ENCODE results near the gene PPBP.

Gene PPBP, protein sequence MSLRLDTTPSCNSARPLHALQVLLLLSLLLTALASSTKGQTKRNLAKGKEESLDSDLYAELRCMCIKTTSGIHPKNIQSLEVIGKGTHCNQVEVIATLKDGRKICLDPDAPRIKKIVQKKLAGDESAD

GRCh38 chr4:73988061-73988460, at the start of gene PPBP:
Gene PPBP, minus strand, starts transcription at chr4:73988190. Its CDS starts 87 bp downstream, at chr4:73988103.
- no peak for DNase-seq

DNA sequence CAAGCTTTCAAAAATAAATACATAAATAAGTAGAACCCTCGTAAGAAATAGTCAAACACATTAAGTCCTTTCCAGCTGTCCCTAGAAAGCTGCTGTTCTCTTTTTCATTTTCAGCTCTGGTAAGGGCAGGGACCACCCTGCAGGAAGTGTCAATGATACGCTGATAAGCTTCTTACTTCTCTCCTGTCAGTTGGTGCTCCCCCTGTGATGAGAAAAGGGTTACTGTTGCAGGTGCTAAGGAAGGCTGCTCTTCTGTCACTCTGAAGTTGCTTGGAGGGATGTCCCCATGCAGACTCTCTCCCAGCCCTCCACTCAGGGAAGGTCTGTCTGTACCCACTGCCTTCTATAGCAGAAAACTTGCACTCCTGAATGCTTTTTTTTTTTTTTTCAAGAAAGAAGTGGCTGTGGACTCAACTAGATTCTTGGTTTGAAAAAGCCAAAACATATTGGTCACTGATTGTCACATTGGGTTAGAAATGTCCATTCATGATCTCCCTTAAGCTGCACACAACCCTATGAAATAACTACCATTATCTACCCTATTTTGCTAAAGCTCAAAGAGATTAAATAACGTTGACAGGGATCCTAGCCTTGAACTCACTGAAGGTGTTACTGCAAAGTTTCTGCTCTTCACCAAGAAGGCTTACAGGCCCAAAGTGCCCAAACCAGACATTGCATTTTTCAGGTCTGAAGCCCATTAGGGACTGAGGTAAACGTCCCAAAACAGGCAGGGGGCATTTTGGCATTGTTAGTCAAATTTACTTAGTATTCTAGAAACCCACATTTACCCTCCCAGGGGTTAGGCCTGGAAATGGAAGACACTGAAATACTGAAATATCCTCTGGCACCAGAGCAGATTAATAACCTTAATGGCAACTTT, 49.3 kb upstream of the PPBP start:
- DNase-seq = no peak

- DNase-seq = no peak
Measured at GRCh38 chr4:74033739-74034138, 45.7 kb upstream of the PPBP start.

DNA sequence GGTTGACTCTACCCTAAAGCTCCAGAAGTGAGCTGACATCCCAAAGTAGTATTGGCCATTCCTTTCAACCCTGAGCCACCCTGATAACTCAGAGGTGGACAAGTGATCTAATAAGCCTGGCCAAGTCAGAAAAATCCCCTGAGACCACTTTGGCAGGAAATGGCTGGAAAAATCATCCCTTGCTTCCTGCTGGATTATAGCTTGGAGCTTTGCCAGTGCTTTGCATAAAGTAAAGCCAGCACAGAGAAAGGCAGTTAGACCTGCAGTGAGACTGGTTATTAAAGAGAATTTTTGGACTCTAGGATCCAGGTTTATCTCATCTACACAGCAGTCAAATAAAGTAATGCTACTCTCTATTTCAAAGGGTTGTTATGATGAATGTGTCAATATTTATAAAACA, 44.1 kb upstream of the PPBP start:
- no peak for DNase-seq

DNA sequence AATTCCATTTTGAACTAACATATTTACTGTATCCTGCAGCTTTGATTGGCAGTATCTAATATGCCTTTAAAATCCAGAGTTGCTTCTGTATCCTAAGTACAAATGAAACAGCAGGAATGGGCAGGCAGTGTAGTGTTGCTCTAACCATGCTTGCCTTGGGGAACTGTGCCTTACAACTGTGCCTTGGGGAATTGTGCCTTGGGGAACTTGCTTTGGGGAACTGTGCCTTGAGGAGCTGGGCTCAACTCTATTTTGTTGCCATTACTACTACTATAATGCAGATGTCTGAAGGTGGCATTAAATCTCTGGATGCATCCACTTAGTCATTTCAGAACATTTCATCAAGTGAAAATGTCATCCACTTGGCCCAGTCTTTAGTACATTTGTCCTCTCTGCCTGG, 43.6 kb upstream of the PPBP start:
- DNase-seq = no peak

DNA sequence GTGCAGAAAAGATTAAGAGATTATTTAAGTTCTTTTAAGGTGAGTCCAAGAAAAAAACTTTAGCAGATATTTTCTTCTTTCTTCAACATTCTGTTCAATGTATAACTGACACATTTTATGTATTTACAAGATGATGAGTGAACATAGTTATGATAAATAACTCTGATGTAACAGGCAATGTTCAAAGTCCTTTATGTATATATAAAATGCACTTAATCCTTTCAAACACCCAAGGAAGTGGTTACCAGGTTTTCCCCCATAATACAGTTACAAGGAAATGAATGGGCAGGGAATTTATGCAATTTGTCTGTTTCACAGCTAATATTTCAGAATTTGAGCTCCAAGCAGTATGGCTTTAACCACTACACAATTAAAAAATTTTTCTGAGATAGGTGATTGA, 42.3 kb upstream of the PPBP start:
- no peak for DNase-seq

GRCh38 chr4:74028504-74028903, 40.5 kb upstream of the PPBP start:
- DNase-seq = no peak

DNA sequence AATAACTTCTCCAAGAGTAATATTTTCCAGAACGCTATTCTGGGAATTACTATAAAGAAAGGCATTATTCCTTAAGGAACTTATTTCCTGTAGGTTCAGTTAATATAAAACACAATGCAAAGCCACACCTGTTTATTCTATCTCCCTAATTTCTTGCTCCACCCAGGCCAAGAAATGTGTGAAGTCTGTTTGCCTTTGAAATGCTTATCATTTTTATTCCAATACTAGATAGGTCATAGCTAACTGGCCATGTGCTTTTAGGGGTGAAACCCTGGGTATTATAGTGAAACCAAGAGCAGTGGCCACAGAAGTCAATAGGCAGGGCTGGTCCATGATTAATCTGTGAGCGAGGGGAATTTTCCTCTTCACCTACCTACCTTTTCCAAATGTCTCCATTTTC, 35.7 kb upstream of the PPBP start:
- DNase-seq = no peak

DNA sequence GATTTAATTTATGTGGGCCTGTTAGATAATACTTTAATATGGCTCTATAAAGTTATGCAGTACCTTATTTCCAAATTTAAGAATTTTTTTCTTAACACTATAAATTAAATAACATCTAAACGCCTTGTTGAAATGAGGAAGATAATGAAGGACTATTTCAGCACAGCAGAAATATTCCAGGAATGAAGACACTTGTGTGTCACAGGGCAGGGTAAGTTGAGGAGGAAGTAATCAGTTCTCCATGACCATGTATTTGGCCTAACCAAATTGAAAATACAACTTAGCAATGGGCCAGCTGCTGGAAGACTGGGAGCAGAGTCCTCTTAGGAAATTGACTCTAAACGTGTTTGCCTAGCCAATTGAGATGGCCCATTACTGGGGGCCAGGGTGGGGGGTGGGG, 33.6 kb upstream of the PPBP start:
- no peak for DNase-seq

DNA sequence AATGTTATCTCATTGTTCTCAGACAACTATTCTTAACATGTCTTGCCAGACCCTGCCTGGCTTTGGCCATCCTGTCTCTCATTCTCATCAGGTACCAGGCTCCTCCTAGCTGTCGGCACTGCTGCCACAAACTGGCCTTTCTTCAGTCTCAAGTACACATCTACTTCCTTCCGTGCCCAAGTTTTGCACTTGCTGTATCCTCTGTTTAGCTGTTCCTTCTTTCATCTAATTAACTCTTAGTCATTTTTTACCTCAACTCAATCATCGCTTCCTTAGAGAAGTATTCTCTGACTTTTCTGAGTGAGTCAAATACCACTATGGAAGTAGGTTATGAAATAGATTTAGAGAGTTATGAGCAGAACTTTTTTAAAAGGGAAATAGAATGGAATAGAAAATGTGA, 30.8 kb upstream of the PPBP start:
- DNase-seq = no peak

GRCh38 chr4:74018116-74018515, 30.1 kb upstream of the PPBP start:
- no peak for DNase-seq

DNA sequence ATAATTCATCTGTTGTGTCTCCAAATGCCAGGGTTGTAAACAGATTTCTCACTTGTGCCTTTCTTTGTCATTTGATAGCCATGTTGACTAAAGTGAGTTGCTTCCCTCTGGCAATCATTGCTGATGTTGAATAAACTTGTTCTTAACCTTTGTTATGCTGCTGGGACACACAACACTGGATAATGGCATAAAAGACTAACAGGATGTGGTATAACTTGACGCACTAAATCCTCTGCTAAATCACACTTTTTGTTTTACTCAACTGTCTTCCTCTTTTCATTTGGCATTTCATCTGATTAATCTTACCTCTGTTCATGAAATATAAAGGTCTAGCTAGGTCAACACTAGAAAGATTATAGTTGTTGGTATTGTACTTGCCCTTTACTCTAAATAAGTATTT, 28.1 kb upstream of the PPBP start:
- no peak for DNase-seq

- DNase-seq = no peak
Measured at GRCh38 chr4:74015126-74015780, 27.3 kb upstream of the PPBP start.

DNA sequence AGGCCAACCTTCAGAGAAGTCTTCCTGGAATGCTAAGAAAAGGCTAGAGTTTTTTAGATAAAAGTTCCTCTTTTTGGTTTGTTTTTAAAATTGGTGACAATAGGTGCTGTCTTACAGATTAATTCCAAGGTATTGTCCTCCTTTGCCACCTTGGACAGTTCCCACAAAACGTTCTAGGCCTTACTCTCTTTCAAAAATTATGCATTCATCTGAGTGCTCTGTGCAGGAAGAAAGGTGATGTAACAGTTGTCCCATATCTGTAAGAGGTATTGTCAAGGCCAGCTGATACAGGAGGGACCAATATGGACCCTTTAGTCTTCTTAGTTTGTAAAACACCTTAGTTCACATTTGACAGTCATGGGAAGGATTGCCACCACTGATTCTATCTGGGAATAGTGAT, 26.3 kb upstream of the PPBP start:
- no peak for DNase-seq

DNA sequence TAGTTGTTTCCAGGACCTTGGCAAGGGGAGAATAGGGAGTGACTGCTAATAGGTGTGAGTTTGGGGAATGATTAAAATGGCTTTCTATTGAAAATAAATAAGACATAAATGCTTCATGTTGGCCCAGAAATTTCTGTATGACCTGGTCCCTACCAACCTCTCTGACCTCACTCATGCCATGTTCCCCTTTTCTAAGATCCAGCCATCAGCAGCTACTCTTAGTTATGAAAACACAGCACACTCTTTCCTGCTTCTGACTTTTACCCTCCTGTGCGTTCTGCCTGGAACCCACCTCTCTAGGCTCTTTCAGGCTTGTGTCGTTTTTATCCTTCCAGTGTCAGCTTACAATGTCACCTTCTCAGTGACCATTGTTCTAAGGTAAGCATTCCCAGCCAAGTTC, 25.3 kb upstream of the PPBP start:
- DNase-seq = no peak

DNA sequence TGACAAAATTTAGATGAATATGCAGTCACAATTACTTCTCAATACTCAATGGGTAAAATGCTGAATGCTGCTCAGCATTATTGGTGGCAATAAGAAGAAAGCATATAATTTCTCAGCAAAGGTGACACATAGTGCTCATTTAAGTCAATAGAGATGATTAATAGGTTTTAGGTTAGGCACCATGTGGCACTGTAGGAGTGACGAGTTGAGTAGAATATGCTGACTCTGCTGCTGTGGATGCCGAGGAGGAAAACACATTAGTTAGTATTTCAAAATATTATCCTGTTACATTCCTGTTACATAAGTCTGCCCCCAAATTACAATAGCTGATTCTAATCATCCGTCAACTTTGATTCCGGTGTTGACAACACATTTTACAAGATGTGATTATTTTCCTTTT, 24.1 kb upstream of the PPBP start:
- DNase-seq = no peak

- DNase-seq = no peak
Measured at GRCh38 chr4:74009307-74009706, 21.3 kb upstream of the PPBP start.

DNA sequence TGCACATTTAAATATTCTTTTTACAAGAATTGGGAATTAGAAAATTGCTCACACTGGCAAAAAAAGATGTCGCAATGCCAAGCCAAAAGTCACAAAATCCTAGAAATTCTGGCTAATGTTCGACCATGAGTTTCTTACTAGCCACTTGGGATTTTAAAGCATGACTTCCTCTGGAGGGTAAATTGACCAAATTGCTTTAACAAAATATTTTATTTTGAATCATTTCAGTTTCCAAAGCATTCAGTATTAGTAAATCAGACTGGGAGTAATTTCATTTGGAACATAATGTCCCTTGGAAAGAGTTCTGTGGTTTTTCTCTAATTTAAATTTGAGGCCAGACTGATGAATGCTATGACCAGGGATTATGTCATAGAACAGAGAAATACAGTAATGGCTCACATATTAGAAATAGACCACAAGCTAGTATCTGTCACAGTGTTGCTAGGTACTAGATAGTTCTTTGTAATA, 18.1 kb upstream of the PPBP start:
- no peak for DNase-seq

- DNase-seq = no peak
Measured at GRCh38 chr4:74005528-74005927, 17.5 kb upstream of the PPBP start.

DNA sequence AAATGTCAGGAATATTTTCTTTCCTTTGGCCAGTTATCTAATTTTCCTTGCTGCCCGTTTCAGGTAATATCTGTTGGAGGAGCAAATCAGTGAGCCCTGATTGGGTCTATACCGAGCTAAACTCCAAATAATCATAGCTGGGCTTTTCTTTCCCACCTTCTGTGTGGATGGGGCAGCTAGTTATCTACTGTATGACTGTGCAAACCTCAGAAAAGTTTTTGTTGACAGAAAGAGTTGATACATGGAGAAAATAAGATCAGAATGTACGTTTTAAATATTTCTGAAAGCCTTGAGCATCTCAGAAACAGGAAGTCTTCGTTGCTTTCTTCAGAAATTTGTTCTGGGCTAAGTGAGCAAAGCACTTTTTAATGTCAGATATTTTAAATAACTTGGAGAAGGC, 16.7 kb upstream of the PPBP start:
- no peak for DNase-seq

GRCh38 chr4:74000301-74000700, 12.3 kb upstream of the PPBP start:
- no peak for DNase-seq

GRCh38 chr4:73998040-73999011, 10.3 kb upstream of the PPBP start, which contains the start of gene CXCL5:
Gene CXCL5, minus strand, starts transcription at chr4:73998677. Its CDS starts 96 bp downstream, at chr4:73998581.
- no peak for DNase-seq

DNA sequence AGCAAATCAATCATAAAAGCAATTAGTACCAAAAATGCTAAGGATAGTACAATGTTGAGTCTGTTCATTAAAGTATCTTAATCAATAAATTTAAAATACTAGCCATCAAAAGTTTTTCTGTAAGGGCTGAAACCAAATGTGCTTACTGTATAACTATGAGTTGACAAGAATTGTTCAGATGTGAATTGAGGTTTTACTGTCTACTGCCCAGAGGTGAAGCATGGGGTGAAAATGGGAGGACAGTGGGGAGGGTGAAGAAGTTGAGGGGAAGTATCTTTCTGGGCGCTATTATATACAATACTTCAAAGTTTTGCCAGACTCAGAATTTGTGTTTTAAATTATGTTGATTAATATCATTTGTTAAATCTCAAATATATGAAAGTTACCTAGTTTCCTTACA, 4.1 kb upstream of the PPBP start:
- DNase-seq = no peak
